Caco-2 (cell line): Measurements from ENCODE around the gene NDUFAB1. TPM values are rescaled to one million over a fixed set of nuclear protein-coding genes. Genes with fewer than 3 reads are reported as not detected.

Experiments
- BruUV-seq: library from RNA; stranded (reverse); fragments of 400-500 nt; replicated peaks from 2 replicates; lab custom pipeline; 2021; lab: Mats Ljungman, UMichigan
- CTCF ChIA-PET: fragments of 300-600 bp; sonication (Branson Sonifier 250); formaldehyde crosslinking; loops from one replicate; lab custom pipeline; 2022; ENCODE audit warnings: antibody characterized with exemption; lab: Charles Lee
- POLR2A ChIA-PET: fragments of 300-600 bp; sonication (Branson Sonifier 250); formaldehyde crosslinking; loops from one replicate; lab custom pipeline; 2022; ENCODE audit warnings: antibody characterized with exemption; lab: Charles Lee
- DNase-seq, 2 experiments: peaks; one replicate each; pipeline versions ENCODE4 v3.0.0 to v3.0.0-alpha.2; 2020 to 2022
- H3K27me3 ChIP-seq: replicated peaks from 2 replicates; pipeline ENCODE4 v1.6.0; 2011; ENCODE audit warnings: low read length; ENCODE audit not compliant: control insufficient read depth, insufficient read depth
- H3K36me3 ChIP-seq: 2 replicates; pipeline ENCODE4 v1.5.1; 2011; ENCODE audit warnings: low read length; ENCODE audit not compliant: control insufficient read depth, insufficient read depth
- H3K4me1 ChIP-seq: fragments of 250-450 bp; sonication (Bioruptor Pico); 2 replicates; pipeline ENCODE4 v1.5.1; 2020; ENCODE audit warnings: mild to moderate bottlenecking
- H3K4me3 ChIP-seq: 2 replicates; pipeline ENCODE4 v1.5.1; 2011; ENCODE audit warnings: low read depth, mild to moderate bottlenecking, control low read depth, low read length
- H3K9me3 ChIP-seq: fragments of 250-450 bp; sonication (Bioruptor Pico); 2 replicates; pipeline ENCODE4 v1.5.1; 2020; ENCODE audit warnings: mild to moderate bottlenecking, moderate library complexity
- H3K27ac Mint-ChIP-seq: one replicate; pipeline ENCODE4 v1.8.0; 2022; ENCODE audit warnings: mixed read lengths; ENCODE audit not compliant: unreplicated experiment
- H3K27me3 Mint-ChIP-seq: one replicate; pipeline ENCODE4 v1.8.0; 2022; ENCODE audit warnings: mixed read lengths; ENCODE audit not compliant: insufficient read depth, unreplicated experiment
- H3K36me3 Mint-ChIP-seq: one replicate; pipeline ENCODE4 v1.8.0; 2022; ENCODE audit warnings: mild to moderate bottlenecking, mixed read lengths; ENCODE audit not compliant: insufficient read depth, unreplicated experiment
- H3K4me1 Mint-ChIP-seq: one replicate; pipeline ENCODE4 v1.8.0; 2022; ENCODE audit warnings: low read depth, mixed read lengths; ENCODE audit not compliant: unreplicated experiment
- H3K4me3 Mint-ChIP-seq: one replicate; pipeline ENCODE4 v1.8.0; 2022; ENCODE audit warnings: mild to moderate bottlenecking, moderate library complexity, mixed read lengths; ENCODE audit not compliant: unreplicated experiment
- H3K9me3 Mint-ChIP-seq: one replicate; pipeline ENCODE4 v1.8.0; 2022; ENCODE audit warnings: mixed read lengths; ENCODE audit not compliant: unreplicated experiment
- CTCF ChIP-seq, 2 experiments: fragments of 200-600 bp in 1 of 2; IDR thresholded peaks; 1 replicate in 1 of 2; 2 replicates in 1 of 2; pipeline versions ENCODE4 v1.5.1 to v1.8.0; 2011 to 2022; ENCODE audit warnings: antibody characterized with exemption in 1 of 2, control low read depth in 1 of 2, inconsistent platforms in 1 of 2, low read depth in 1 of 2, low read length in 1 of 2, mild to moderate bottlenecking in 1 of 2, moderate library complexity in 1 of 2; ENCODE audit not compliant: insufficient read depth in 1 of 2, severe bottlenecking in 1 of 2, unreplicated experiment in 1 of 2
- intact Hi-C: fragments of 100-400 bp; cut with micrococcal nuclease; formaldehyde crosslinking; loops from one replicate; pipeline ENCODE4 v1.10.0; 2022; ENCODE audit not compliant: unreplicated experiment
- total RNA-seq: library from RNA; stranded (reverse); gene quantifications from 2 replicates; pipeline ENCODE4 v1.2.3, GENCODE V29; 2022

NDUFAB1 gene
- total RNA-seq, 1 experiment from 2014 or later = 87.1 TPM

DNA sequence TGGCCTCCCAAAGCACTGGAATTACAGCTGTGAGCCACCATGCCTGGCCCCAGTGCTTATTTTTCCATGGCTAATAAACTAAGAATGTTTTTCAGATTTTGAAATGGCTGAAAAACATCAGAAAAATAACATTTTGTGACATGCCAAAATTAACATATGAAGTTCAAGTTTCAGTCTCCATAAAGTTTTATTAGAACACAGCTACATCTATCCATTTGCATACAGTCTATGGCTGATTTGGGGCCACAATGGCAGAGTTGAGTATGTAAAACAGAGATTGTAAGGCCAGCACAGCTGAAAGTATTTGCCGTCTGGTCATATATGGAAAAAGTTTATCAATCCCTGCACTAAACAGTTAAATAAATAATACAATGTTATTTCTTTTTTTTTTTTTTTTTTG, 13.8 kb upstream of the NDUFAB1 start:
- Histone ChIP-seq H3K4me1 (no peaks in the 10 kb centered on the region), H3K9me3 (no peaks in the 10 kb centered on the region), H3K4me3 (no peak overlapping the region), H3K27me3 (no peaks in the 10 kb centered on the region), H3K36me3 (no peaks in the 10 kb centered on the region)
- BruUV-seq = no TSS peak
- Mint-ChIP-seq H3K36me3 (peaks cover 22% of the 10 kb centered on the region), H3K9me3 (no peaks in the 10 kb centered on the region), H3K4me3 (no peak overlapping the region), H3K4me1 (no peaks in the 10 kb centered on the region), H3K27me3 (no peaks in the 10 kb centered on the region), H3K27ac (no peak overlapping the region)
- ChIA-PET CTCF (no interaction called here), POLR2A (no interaction called here)
- no peak for DNase-seq
- intact Hi-C loops = no loop called here
- TF ChIP-seq CTCF (IDR thresholded peaks at IDR 0.05; ENCODE audit: insufficient read depth in 1 of 2, low read depth in 1 of 2, low read length in 1 of 2, severe bottlenecking in 1 of 2, unreplicated experiment in 1 of 2) = no peak

- H3K9me3 Mint-ChIP-seq = no peaks in the 10 kb centered on the region
- Histone ChIP-seq H3K27me3 (no peaks in the 10 kb centered on the region), H3K4me3 (no peak overlapping the region), H3K36me3 (no peaks in the 10 kb centered on the region), H3K9me3 (no peaks in the 10 kb centered on the region), H3K4me1 (no peaks in the 10 kb centered on the region)
- H3K27ac Mint-ChIP-seq = no peak overlapping the region
- no peaks in the 10 kb centered on the region for H3K27me3 Mint-ChIP-seq
- POLR2A ChIA-PET = no interaction called here
- no peak overlapping the region for H3K4me3 Mint-ChIP-seq
- TF ChIP-seq CTCF (IDR thresholded peaks at IDR 0.05; ENCODE audit: insufficient read depth in 1 of 2, low read depth in 1 of 2, low read length in 1 of 2, severe bottlenecking in 1 of 2, unreplicated experiment in 1 of 2) = no peak
- CTCF ChIA-PET = no interaction called here
- peaks cover 21% of the 10 kb centered on the region for H3K36me3 Mint-ChIP-seq
- H3K4me1 Mint-ChIP-seq = no peaks in the 10 kb centered on the region
- no TSS peak for BruUV-seq
- DNase-seq = no peak
- intact Hi-C loops = no loop called here
These were observed 12.1 kb upstream of the NDUFAB1 start for GRCh38 chr16:23608194-23608593.

- intact Hi-C loops = no loop called here
- POLR2A ChIA-PET = no interaction called here
- no TSS peak for BruUV-seq
- H3K36me3 Mint-ChIP-seq = peaks cover 22% of the 10 kb centered on the region
- H3K27me3 ChIP-seq = no peaks in the 10 kb centered on the region
- no peak for TF ChIP-seq CTCF (IDR thresholded peaks at IDR 0.05; ENCODE audit: insufficient read depth in 1 of 2, low read depth in 1 of 2, low read length in 1 of 2, severe bottlenecking in 1 of 2, unreplicated experiment in 1 of 2)
- no peak overlapping the region for H3K4me3 ChIP-seq
- H3K9me3 Mint-ChIP-seq = no peaks in the 10 kb centered on the region
- H3K4me1 ChIP-seq = no peaks in the 10 kb centered on the region
- DNase-seq = no peak
- H3K36me3 ChIP-seq = no peaks in the 10 kb centered on the region
- no peak overlapping the region for H3K4me3 Mint-ChIP-seq
- no peak overlapping the region for H3K27ac Mint-ChIP-seq
- CTCF ChIA-PET = no interaction called here
- H3K4me1 Mint-ChIP-seq = no peaks in the 10 kb centered on the region
- H3K27me3 Mint-ChIP-seq = no peaks in the 10 kb centered on the region
- no peaks in the 10 kb centered on the region for H3K9me3 ChIP-seq
These were observed 11.6 kb upstream of the NDUFAB1 start for GRCh38 chr16:23607726-23608125.
